Left renal cortex interstitium (tissue), 4 donors: ENCODE measurements around the gene ACE2. TPM values are rescaled to one million over a fixed set of nuclear protein-coding genes. Genes with fewer than 3 reads are reported as not detected.
"Not testable (repeated sequence)": the region's sequence is repeated elsewhere in the genome, so short reads cannot be mapped to it uniquely, and the experiment has no call there.

Experiments
- DNase-seq, 4 donors: peaks; one replicate each; pipeline ENCODE4 v3.0.0-alpha.2; 2013; ENCODE audit warnings: low read depth in 4 of 4, low spot score in 2 of 4, missing footprints in 1 of 4
- polyA plus RNA-seq, 4 donors: library from polyadenylated mRNA; unstranded; fragments of 120-200 nt; gene quantifications; one replicate each; pipeline ENCODE4 v1.2.1, GENCODE V29; 2013; ENCODE audit not compliant: insufficient read length in 4 of 4

ACE2 gene
- 10 to 100 TPM; 29.4 to 58.0 (median 51.3) TPM for polyA plus RNA-seq

GRCh38 chrX:15600745-15601144 is at the start of gene ACE2:
Gene ACE2, minus strand, starts transcription at chrX:15600960. Its CDS starts 49 bp downstream, at chrX:15600911.
- no peak for DNase-seq

- DNase-seq, result not testable (repeated sequence)
These were observed 46.8 kb upstream of the ACE2 start for GRCh38 chrX:15647510-15647909.

- no peak for DNase-seq
These were observed 45.8 kb upstream of the ACE2 start for GRCh38 chrX:15646543-15646942.

GRCh38 chrX:15646031-15646430 is 45.3 kb upstream of the ACE2 start:
- no peak for DNase-seq

- DNase-seq, result no peak
These were observed 44.5 kb upstream of the ACE2 start for GRCh38 chrX:15645266-15645665.

GRCh38 chrX:15644560-15644872 is 43.8 kb upstream of the ACE2 start:
- DNase-seq, result no peak

GRCh38 chrX:15643786-15644559 is 43.2 kb upstream of the ACE2 start:
- DNase-seq, result no peak

GRCh38 chrX:15631637-15632036 is 30.9 kb upstream of the ACE2 start:
- DNase-seq, result no peak

- DNase-seq, result no peak
These were observed 22.3 kb upstream of the ACE2 start for GRCh38 chrX:15623054-15623453.

- DNase-seq, result no peak
These were observed 18.4 kb upstream of the ACE2 start for GRCh38 chrX:15619053-15619755.

GRCh38 chrX:15617111-15617510 is 16.4 kb upstream of the ACE2 start:
- DNase-seq, result no peak

GRCh38 chrX:15616531-15616930 is 15.8 kb upstream of the ACE2 start:
- no peak for DNase-seq

- no peak for DNase-seq
These were observed 6.3 kb upstream of the ACE2 start for GRCh38 chrX:15607067-15607466.

GRCh38 chrX:15606136-15606535 is 5.4 kb upstream of the ACE2 start:
- no peak for DNase-seq

- DNase-seq, result no peak
These were observed 4.5 kb upstream of the ACE2 start for GRCh38 chrX:15605226-15605625.

GRCh38 chrX:15602761-15603160 is 2.0 kb upstream of the ACE2 start:
- DNase-seq, result no peak

- DNase-seq, result no peak
These were observed 1.2 kb upstream of the ACE2 start for GRCh38 chrX:15601932-15602331.

- no peak for DNase-seq
These were observed 711 bp downstream of the ACE2 start for GRCh38 chrX:15600049-15600448.

- no peak for DNase-seq
These were observed 1.3 kb downstream of the ACE2 start for GRCh38 chrX:15599461-15599860.

- no peak for DNase-seq
These were observed 2.7 kb downstream of the ACE2 start for GRCh38 chrX:15598026-15598425.

- no peak for DNase-seq
These were observed 6.4 kb downstream of the ACE2 start for GRCh38 chrX:15594371-15594770.
